GM12875 (cell line): ENCODE data around the gene IL36A.

ENCODE experiments used
- H3K4me3 ChIP-seq: one replicate; pipeline ENCODE4 v1.5.1; 2011; ENCODE audit warnings: low read depth, low read length, control low read depth
- TF ChIP-seq, protein P1 (sequence below): IDR thresholded peaks from 2 replicates; pipeline ENCODE4 v1.5.1; 2011; ENCODE audit warnings: low read depth, mild to moderate bottlenecking, control low read depth, inconsistent platforms, low read length, moderate library complexity, borderline replicate concordance; ENCODE audit not compliant: insufficient read depth

IL36A gene

DNA sequence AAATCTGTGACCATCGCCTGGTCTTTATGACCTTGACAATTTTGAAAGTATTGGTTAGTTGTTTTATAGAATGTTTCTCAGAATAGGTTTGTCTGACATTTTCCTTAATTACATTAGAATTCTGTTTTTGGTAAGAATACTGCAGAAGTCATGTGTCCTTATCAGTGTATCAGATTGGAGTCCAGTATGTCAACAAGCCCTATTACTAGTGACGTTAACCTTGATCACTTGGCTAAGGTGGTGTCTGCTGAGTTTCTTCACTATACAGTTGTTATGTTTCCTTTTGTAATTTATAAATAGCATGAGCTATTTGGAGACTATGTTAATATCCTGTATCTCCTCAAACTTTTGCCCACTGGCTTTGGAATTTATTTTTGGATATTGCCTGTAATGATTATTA is 38.2 kb upstream of the IL36A start:
- TF ChIP-seq, protein P1, sequence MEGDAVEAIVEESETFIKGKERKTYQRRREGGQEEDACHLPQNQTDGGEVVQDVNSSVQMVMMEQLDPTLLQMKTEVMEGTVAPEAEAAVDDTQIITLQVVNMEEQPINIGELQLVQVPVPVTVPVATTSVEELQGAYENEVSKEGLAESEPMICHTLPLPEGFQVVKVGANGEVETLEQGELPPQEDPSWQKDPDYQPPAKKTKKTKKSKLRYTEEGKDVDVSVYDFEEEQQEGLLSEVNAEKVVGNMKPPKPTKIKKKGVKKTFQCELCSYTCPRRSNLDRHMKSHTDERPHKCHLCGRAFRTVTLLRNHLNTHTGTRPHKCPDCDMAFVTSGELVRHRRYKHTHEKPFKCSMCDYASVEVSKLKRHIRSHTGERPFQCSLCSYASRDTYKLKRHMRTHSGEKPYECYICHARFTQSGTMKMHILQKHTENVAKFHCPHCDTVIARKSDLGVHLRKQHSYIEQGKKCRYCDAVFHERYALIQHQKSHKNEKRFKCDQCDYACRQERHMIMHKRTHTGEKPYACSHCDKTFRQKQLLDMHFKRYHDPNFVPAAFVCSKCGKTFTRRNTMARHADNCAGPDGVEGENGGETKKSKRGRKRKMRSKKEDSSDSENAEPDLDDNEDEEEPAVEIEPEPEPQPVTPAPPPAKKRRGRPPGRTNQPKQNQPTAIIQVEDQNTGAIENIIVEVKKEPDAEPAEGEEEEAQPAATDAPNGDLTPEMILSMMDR = no peak

DNA sequence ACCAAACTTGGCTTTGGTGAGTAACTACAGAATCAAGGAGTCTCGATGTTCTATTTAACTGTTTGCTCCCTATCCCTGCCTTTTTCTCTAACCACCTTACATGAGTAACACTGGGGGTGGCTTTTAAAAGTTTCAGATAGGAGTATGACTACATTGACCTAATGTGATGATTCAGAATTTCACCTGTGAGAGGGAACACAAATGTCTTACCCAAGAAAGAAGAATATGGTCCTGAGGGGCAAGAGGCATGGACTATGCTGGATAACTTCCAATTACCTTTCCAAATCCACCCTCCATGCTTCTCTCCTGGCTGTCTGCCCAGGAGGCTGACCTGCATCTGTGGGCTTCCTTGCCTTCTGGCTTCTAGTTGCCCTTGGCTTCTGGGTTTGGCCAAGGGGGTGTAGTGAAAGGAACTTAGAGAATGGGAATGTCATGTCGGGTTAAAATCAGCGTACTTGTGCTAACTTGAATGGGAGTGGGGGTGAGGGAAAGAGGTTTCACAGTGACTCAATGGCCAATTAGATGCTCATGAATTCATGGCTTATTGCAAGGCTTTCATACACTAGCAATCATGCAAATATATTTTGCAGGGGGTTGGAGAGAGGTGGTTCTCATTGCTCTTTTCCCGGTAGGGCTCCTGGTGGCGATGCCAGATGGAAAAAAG is 32.7 kb upstream of the IL36A start:
- H3K4me3 ChIP-seq = no peak overlapping the region
- TF ChIP-seq, protein P1 = no peak

More for the DNA sequence above, 38.2 kb upstream of the IL36A start:
- no peak overlapping the region for H3K4me3 ChIP-seq

DNA sequence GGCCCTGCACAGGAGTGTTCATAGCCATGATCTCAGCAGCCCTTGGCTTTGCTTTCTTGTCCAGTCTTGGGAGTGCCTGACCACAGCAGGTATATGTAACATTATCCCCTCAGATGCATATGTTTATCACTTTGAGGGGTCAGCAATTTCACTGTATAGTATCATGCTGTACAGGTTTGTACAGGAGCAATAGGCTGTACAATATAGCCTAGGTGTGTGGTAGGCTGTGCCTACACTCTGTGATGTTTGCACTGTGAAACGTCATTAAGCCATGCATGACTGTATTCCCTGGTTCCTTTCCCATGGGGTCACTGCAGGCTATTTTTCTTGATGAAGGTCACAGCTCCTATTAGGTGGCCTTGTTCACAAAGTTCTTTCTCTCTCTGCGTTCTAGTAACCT is 32.1 kb upstream of the IL36A start:
- H3K4me3 ChIP-seq = no peak overlapping the region
- TF ChIP-seq, protein P1 = no peak

DNA sequence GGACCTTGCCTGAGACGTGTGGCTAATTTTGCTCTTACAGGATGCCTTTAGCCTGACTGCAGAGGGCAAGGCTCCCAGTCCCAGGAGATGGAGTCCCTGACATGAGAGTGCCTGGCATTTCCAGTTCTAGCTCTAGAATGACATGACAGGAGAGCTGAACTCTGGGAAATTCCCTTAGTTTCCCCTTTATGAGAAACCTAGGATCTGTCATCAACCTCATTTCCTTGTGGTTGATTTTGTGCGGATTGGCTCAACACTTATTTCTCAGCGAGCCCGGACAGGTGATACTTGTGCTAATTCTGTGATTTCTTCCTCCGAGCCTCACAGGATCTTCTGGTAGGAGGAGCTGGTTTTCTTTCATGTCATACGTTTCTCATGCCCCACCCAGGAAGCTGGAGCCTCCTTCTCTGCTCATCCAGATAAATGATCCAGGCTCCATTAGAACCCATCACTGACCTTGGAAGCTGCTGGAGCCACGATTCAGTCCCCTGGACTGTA is 27.7 kb upstream of the IL36A start, which contains the start of gene IL36G:
IL36G (plus strand) TSS at position 448 of the 498 bp plus-strand sequence. CDS start 633 bp downstream, outside the sequence.
- TF ChIP-seq, protein P1 = no peak

DNA sequence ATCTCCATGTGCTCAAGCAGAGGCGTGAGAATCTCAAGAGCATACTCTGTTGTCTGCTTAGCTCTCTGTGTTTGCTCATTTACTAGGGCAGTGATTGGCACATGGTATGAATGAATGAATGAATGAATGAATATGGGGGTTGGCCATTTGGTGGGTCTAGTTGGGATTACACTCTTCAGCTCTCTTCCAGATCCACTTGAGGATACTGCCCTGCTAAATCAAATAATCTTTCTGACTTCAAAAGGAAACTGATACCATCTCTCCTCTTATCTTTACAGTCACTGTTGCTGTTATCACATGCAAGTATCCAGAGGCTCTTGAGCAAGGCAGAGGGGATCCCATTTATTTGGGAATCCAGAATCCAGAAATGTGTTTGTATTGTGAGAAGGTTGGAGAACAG is 25.5 kb upstream of the IL36A start:
- TF ChIP-seq, protein P1 = no peak
- no peak overlapping the region for H3K4me3 ChIP-seq

More for the DNA sequence above, 27.7 kb upstream of the IL36A start, which contains the start of gene IL36G:
- no peak within 1 kb of the TSS for H3K4me3 ChIP-seq

DNA sequence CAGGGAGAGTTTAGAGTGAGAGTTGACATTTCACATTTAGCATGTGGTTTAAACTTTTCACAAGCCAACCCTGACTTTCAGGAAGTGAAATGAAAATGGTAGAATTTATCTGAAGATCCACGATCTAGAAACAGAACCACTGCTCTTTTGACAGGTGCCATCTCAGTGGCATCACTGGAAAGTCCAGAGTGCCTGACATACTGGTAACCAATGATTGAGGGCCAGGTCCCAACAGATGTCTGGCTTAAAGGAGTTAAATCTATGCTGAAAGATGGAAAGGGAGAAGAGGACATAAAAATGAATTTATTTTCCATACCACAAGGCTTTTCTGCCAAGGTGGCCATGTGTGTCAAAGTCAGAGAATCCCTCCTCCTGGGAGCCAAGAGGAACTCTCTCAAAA is 24.7 kb upstream of the IL36A start:
- TF ChIP-seq, protein P1 = no peak

DNA sequence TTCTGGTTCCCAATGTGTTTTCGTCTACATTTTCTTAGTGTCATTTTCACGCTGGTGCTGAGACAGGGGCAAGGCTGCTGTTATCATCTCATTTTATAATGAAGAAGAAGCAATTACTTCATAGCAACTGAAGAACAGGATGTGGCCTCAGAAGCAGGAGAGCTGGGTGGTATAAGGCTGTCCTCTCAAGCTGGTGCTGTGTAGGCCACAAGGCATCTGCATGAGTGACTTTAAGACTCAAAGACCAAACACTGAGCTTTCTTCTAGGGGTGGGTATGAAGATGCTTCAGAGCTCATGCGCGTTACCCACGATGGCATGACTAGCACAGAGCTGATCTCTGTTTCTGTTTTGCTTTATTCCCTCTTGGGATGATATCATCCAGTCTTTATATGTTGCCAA is 20.2 kb upstream of the IL36A start:
- H3K4me3 ChIP-seq = no peak overlapping the region
- TF ChIP-seq, protein P1 = no peak

More for the DNA sequence above, 24.7 kb upstream of the IL36A start:
- no peak overlapping the region for H3K4me3 ChIP-seq
